GM23338 (cell line): Measurements from ENCODE around the gene SLC6A19. TPM values are rescaled to one million over a fixed set of nuclear protein-coding genes. Genes with fewer than 3 reads are reported as not detected.

Experiments used
- ATAC-seq: fragments of 200-7000 bp; cut with Tn5 transposase; 3 replicates; pipeline ENCODE4 v1.9.1; 2020
- DNase-seq: peaks from one replicate; pipeline ENCODE4 v3.0.0-alpha.2; 2015; ENCODE audit warnings: low spot score
- H2AFZ ChIP-seq: fragments of 200-600 bp; sonication (generic); 2 replicates; pipeline ENCODE4 v1.8.0; 2016; ENCODE audit warnings: antibody characterized with exemption, mild to moderate bottlenecking, moderate library complexity
- H3F3A ChIP-seq: fragments of 200-600 bp; sonication (generic); replicated peaks from 2 replicates; pipeline ENCODE4 v1.8.0; 2017; ENCODE audit warnings: antibody characterized with exemption, mixed run types, low read depth
- H3K27ac ChIP-seq: fragments of 200-600 bp; sonication (generic); 2 replicates; pipeline ENCODE4 v1.6.1; 2016; ENCODE audit warnings: low read depth
- H3K27me3 ChIP-seq: fragments of 200-600 bp; sonication (generic); 2 replicates; pipeline ENCODE4 v1.8.0; 2016; ENCODE audit warnings: mild to moderate bottlenecking, mixed run types, moderate library complexity; ENCODE audit not compliant: insufficient read depth
- H3K36me3 ChIP-seq: fragments of 200-600 bp; sonication (generic); 2 replicates; pipeline ENCODE4 v1.8.0; 2016; ENCODE audit warnings: mild to moderate bottlenecking; ENCODE audit not compliant: insufficient read depth
- H3K4me1 ChIP-seq: fragments of 200-600 bp; sonication (generic); 2 replicates; pipeline ENCODE4 v1.8.0; 2016; ENCODE audit warnings: mild to moderate bottlenecking, moderate library complexity; ENCODE audit not compliant: insufficient read depth
- H3K4me2 ChIP-seq: fragments of 200-600 bp; sonication (generic); 2 replicates; pipeline ENCODE4 v1.7.1; 2017; ENCODE audit warnings: mixed run types
- H3K4me3 ChIP-seq: fragments of 200-600 bp; sonication (generic); 2 replicates; pipeline ENCODE4 v1.6.1; 2016; ENCODE audit warnings: mixed run types
- H3K79me2 ChIP-seq: fragments of 200-600 bp; sonication (generic); replicated peaks from 2 replicates; pipeline ENCODE4 v1.8.0; 2017; ENCODE audit warnings: mild to moderate bottlenecking; ENCODE audit not compliant: insufficient read depth
- H3K9me2 ChIP-seq: fragments of 200-600 bp; sonication (generic); 2 replicates; pipeline ENCODE4 v1.8.0; 2017; ENCODE audit not compliant: insufficient read depth
- H4K20me1 ChIP-seq: fragments of 200-600 bp; sonication (generic); replicated peaks from 2 replicates; pipeline ENCODE4 v1.8.0; 2017; ENCODE audit warnings: mild to moderate bottlenecking; ENCODE audit not compliant: insufficient read depth
- H3K27ac Mint-ChIP-seq: 2 replicates; pipeline ENCODE4 v1.8.0; 2020; ENCODE audit warnings: inconsistent platforms, mild to moderate bottlenecking, moderate library complexity, mixed read lengths
- H3K27me3 Mint-ChIP-seq: 3 replicates; pipeline ENCODE4 v1.8.0; 2022; ENCODE audit warnings: low read depth, mild to moderate bottlenecking, moderate library complexity, mixed read lengths, inconsistent platforms; ENCODE audit not compliant: insufficient read depth, poor library complexity
- H3K36me3 Mint-ChIP-seq: 3 replicates; pipeline ENCODE4 v1.8.0; 2021; ENCODE audit warnings: low read depth, mild to moderate bottlenecking, inconsistent platforms, moderate library complexity, mixed read lengths
- H3K4me1 Mint-ChIP-seq: 3 replicates; pipeline ENCODE4 v1.8.0; 2020; ENCODE audit warnings: mild to moderate bottlenecking, inconsistent platforms, mixed read lengths
- H3K4me3 Mint-ChIP-seq: 3 replicates; pipeline ENCODE4 v1.8.0; 2021; ENCODE audit warnings: moderate library complexity, mild to moderate bottlenecking, inconsistent platforms, mixed read lengths
- H3K9me3 Mint-ChIP-seq: 3 replicates; pipeline ENCODE4 v1.8.0; 2020; ENCODE audit warnings: moderate library complexity, mild to moderate bottlenecking, inconsistent platforms, mixed read lengths
- EZH2 ChIP-seq: fragments of 200-600 bp; sonication (generic); IDR thresholded peaks from one replicate; pipeline ENCODE4 v1.8.0; 2017; ENCODE audit warnings: antibody characterized with exemption, mild to moderate bottlenecking, low read depth; ENCODE audit not compliant: unreplicated experiment
- JUNB ChIP-seq: IDR thresholded peaks from one replicate; pipeline ENCODE4 v1.6.1; 2016; ENCODE audit warnings: antibody characterized with exemption; ENCODE audit not compliant: unreplicated experiment
- NANOG ChIP-seq: IDR thresholded peaks from 2 replicates; pipeline ENCODE4 v1.6.1; 2016; ENCODE audit warnings: antibody characterized with exemption, borderline replicate concordance
- ZNF331 ChIP-seq: fragments of 250-450 bp; sonication (Bioruptor Pico); IDR thresholded peaks from 2 replicates; pipeline ENCODE4 v1.5.0; 2020; ENCODE audit warnings: low read depth, mild to moderate bottlenecking, moderate library complexity
- polyA plus RNA-seq: library from polyadenylated mRNA; unstranded; fragments of >200 nt; fragmentation: Nextera tagmentation; extraction: Ambion mirVana; gene quantifications from 2 replicates; pipeline ENCODE4 v1.2.1, GENCODE V29; 2016
- total RNA-seq: library from RNA; depleted of rRNA; stranded (reverse); fragments of >200 nt; shearing (Covaris generic); gene quantifications from 2 replicates; pipeline ENCODE4 v1.2.3, GENCODE V29; 2014
- TF ChIP-seq, protein P1 (sequence below): IDR thresholded peaks from one replicate; pipeline ENCODE4 v1.6.1; 2018; ENCODE audit warnings: antibody characterized with exemption; ENCODE audit not compliant: unreplicated experiment
- TF ChIP-seq, protein P2 (sequence below): fragments of 250-450 bp; sonication (Bioruptor Pico); IDR thresholded peaks from 2 replicates; pipeline ENCODE4 v1.5.0; 2020; ENCODE audit warnings: mild to moderate bottlenecking, moderate library complexity
- TF ChIP-seq, protein P3 (sequence below), 2 experiments: fragments of 200-600 bp in 1 of 2; sonication (generic) in 1 of 2; conservative IDR thresholded peaks; 2 replicates each; pipeline versions ENCODE4 v1.5.1 to v1.6.1; 2016 to 2017; ENCODE audit warnings: antibody characterized with exemption in 2 of 2, low read depth in 2 of 2, mild to moderate bottlenecking in 2 of 2, moderate library complexity in 1 of 2

SLC6A19 gene
- total and polyA plus RNA-seq, 2 experiments from 2014 or later: not detected

DNA sequence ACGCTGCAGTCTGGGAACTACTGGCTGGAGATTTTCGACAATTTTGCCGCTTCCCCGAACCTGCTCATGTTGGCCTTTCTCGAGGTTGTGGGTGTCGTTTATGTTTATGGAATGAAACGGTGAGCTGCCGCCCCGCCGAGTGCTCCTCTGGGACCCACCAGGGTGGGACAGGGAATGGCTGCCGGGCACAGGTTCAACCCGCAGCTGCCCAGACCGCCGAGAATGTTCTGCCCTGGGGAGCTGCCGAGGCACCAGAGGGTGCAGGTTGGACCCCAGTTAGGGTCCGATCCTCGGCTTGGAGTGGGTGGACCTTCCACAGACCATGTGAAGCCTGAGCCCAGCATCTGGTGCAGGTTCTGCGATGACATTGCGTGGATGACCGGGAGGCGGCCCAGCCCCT is 42.9 kb downstream of the SLC6A19 start:
- Histone ChIP-seq H3K27ac (no peak overlapping the region), H3K9me2 (no peaks in the 10 kb centered on the region), H4K20me1 (no peaks in the 10 kb centered on the region), H3K4me3 (no peak overlapping the region), H3K36me3 (no peaks in the 10 kb centered on the region), H3K79me2 (no peaks in the 10 kb centered on the region), H3F3A (no peaks in the 10 kb centered on the region), H3K4me2 (no peak overlapping the region), H2AFZ (no peak overlapping the region), H3K4me1 (0 out of 2 replicates have a peak, but pooled peaks cover 3% of the 10 kb centered on the region), H3K27me3 (no peaks in the 10 kb centered on the region)
- H3K27ac Mint-ChIP-seq: no peak overlapping the region
- ATAC-seq: no peak
- peaks cover 6% of the 10 kb centered on the region for H3K27me3 Mint-ChIP-seq
- TF ChIP-seq JUNB: no peak
- TF ChIP-seq EZH2: no peak
- TF ChIP-seq ZNF331 (CRISPR knock-in tag): no peak
- TF ChIP-seq NANOG: no peak
- TF ChIP-seq, protein P1, sequence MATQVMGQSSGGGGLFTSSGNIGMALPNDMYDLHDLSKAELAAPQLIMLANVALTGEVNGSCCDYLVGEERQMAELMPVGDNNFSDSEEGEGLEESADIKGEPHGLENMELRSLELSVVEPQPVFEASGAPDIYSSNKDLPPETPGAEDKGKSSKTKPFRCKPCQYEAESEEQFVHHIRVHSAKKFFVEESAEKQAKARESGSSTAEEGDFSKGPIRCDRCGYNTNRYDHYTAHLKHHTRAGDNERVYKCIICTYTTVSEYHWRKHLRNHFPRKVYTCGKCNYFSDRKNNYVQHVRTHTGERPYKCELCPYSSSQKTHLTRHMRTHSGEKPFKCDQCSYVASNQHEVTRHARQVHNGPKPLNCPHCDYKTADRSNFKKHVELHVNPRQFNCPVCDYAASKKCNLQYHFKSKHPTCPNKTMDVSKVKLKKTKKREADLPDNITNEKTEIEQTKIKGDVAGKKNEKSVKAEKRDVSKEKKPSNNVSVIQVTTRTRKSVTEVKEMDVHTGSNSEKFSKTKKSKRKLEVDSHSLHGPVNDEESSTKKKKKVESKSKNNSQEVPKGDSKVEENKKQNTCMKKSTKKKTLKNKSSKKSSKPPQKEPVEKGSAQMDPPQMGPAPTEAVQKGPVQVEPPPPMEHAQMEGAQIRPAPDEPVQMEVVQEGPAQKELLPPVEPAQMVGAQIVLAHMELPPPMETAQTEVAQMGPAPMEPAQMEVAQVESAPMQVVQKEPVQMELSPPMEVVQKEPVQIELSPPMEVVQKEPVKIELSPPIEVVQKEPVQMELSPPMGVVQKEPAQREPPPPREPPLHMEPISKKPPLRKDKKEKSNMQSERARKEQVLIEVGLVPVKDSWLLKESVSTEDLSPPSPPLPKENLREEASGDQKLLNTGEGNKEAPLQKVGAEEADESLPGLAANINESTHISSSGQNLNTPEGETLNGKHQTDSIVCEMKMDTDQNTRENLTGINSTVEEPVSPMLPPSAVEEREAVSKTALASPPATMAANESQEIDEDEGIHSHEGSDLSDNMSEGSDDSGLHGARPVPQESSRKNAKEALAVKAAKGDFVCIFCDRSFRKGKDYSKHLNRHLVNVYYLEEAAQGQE: no peak
- TF ChIP-seq, protein P2, sequence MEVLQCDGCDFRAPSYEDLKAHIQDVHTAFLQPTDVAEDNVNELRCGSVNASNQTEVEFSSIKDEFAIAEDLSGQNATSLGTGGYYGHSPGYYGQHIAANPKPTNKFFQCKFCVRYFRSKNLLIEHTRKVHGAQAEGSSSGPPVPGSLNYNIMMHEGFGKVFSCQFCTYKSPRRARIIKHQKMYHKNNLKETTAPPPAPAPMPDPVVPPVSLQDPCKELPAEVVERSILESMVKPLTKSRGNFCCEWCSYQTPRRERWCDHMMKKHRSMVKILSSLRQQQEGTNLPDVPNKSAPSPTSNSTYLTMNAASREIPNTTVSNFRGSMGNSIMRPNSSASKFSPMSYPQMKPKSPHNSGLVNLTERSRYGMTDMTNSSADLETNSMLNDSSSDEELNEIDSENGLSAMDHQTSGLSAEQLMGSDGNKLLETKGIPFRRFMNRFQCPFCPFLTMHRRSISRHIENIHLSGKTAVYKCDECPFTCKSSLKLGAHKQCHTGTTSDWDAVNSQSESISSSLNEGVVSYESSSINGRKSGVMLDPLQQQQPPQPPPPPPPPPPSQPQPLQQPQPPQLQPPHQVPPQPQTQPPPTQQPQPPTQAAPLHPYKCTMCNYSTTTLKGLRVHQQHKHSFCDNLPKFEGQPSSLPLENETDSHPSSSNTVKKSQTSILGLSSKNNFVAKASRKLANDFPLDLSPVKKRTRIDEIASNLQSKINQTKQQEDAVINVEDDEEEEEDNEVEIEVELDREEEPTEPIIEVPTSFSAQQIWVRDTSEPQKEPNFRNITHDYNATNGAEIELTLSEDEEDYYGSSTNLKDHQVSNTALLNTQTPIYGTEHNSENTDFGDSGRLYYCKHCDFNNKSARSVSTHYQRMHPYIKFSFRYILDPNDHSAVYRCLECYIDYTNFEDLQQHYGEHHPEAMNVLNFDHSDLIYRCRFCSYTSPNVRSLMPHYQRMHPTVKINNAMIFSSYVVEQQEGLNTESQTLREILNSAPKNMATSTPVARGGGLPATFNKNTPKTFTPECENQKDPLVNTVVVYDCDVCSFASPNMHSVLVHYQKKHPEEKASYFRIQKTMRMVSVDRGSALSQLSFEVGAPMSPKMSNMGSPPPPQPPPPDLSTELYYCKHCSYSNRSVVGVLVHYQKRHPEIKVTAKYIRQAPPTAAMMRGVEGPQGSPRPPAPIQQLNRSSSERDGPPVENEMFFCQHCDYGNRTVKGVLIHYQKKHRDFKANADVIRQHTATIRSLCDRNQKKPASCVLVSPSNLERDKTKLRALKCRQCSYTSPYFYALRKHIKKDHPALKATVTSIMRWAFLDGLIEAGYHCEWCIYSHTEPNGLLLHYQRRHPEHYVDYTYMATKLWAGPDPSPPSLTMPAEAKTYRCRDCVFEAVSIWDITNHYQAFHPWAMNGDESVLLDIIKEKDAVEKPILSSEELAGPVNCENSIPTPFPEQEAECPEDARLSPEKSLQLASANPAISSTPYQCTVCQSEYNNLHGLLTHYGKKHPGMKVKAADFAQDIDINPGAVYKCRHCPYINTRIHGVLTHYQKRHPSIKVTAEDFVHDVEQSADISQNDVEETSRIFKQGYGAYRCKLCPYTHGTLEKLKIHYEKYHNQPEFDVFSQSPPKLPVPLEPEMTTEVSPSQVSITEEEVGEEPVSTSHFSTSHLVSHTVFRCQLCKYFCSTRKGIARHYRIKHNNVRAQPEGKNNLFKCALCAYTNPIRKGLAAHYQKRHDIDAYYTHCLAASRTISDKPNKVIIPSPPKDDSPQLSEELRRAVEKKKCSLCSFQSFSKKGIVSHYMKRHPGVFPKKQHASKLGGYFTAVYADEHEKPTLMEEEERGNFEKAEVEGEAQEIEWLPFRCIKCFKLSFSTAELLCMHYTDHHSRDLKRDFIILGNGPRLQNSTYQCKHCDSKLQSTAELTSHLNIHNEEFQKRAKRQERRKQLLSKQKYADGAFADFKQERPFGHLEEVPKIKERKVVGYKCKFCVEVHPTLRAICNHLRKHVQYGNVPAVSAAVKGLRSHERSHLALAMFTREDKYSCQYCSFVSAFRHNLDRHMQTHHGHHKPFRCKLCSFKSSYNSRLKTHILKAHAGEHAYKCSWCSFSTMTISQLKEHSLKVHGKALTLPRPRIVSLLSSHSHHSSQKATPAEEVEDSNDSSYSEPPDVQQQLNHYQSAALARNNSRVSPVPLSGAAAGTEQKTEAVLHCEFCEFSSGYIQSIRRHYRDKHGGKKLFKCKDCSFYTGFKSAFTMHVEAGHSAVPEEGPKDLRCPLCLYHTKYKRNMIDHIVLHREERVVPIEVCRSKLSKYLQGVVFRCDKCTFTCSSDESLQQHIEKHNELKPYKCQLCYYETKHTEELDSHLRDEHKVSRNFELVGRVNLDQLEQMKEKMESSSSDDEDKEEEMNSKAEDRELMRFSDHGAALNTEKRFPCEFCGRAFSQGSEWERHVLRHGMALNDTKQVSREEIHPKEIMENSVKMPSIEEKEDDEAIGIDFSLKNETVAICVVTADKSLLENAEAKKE (CRISPR knock-in tag): no peak
- TF ChIP-seq, protein P3, sequence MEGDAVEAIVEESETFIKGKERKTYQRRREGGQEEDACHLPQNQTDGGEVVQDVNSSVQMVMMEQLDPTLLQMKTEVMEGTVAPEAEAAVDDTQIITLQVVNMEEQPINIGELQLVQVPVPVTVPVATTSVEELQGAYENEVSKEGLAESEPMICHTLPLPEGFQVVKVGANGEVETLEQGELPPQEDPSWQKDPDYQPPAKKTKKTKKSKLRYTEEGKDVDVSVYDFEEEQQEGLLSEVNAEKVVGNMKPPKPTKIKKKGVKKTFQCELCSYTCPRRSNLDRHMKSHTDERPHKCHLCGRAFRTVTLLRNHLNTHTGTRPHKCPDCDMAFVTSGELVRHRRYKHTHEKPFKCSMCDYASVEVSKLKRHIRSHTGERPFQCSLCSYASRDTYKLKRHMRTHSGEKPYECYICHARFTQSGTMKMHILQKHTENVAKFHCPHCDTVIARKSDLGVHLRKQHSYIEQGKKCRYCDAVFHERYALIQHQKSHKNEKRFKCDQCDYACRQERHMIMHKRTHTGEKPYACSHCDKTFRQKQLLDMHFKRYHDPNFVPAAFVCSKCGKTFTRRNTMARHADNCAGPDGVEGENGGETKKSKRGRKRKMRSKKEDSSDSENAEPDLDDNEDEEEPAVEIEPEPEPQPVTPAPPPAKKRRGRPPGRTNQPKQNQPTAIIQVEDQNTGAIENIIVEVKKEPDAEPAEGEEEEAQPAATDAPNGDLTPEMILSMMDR (conservative IDR thresholded peaks at IDR 0.05; ENCODE audit: low read depth in 2 of 2): no peak
- H3K36me3 Mint-ChIP-seq: no peaks in the 10 kb centered on the region
- H3K4me3 Mint-ChIP-seq: no peak overlapping the region
- DNase-seq: no peak
- H3K9me3 Mint-ChIP-seq: no peaks in the 10 kb centered on the region; the same call in 2 of the 3 replicates
- peaks cover 13% of the 10 kb centered on the region; the same call in 2 of the 3 replicates for H3K4me1 Mint-ChIP-seq
